ENCODE data around the gene PARK7. TPM values are rescaled to one million over a fixed set of nuclear protein-coding genes. Genes with fewer than 3 reads are reported as not detected.

Gene PARK7
- total RNA-seq, 4 donors from 2014 or later: 291 to 370 (median 332) TPM

DNA sequence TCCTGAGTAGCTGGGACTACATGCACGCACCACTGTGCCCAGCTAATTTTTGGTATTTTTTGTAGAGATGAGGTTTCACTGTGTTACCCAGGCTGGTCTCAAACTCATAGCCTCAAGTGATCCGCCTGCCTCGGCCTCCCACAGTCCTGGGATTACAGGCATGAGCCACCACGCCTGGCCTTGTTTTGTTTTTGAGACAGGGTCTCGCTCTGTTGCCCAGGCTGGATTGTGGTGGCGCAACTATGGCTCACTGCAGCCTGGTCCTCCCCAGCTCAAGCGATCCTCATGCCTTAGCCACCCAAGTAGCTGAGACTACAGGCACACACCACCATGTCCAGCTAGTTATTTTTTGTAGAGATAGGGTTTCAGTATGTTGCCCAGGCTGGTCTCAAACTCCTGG is 26.0 kb downstream of the PARK7 start:
- H3K4me1 ChIP-seq: peaks cover 15 to 16% of the 10 kb centered on the region in 2 donors
- H3K27me3 ChIP-seq: no peaks in the 10 kb centered on the region
- no peaks in the 10 kb centered on the region for H3K9me3 ChIP-seq
- TF ChIP-seq POLR2A (IDR thresholded peaks at IDR 0.05): no peak
- TF ChIP-seq, protein P1, sequence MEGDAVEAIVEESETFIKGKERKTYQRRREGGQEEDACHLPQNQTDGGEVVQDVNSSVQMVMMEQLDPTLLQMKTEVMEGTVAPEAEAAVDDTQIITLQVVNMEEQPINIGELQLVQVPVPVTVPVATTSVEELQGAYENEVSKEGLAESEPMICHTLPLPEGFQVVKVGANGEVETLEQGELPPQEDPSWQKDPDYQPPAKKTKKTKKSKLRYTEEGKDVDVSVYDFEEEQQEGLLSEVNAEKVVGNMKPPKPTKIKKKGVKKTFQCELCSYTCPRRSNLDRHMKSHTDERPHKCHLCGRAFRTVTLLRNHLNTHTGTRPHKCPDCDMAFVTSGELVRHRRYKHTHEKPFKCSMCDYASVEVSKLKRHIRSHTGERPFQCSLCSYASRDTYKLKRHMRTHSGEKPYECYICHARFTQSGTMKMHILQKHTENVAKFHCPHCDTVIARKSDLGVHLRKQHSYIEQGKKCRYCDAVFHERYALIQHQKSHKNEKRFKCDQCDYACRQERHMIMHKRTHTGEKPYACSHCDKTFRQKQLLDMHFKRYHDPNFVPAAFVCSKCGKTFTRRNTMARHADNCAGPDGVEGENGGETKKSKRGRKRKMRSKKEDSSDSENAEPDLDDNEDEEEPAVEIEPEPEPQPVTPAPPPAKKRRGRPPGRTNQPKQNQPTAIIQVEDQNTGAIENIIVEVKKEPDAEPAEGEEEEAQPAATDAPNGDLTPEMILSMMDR (IDR thresholded peaks at IDR 0.05 in 4 of 5, conservative IDR thresholded peaks at IDR 0.05 in 1 of 5): no peak
- DNase-seq: no peak
- in situ Hi-C loops (cut with MboI; ENCODE audit: low sequenced_read_pairs in 4 of 4) (loop anchor here in 2 of 4 donors (10.0 kb wide), 1 partner anchor 357 kb away; no protein-coding TSS in a partner anchor), intact Hi-C loops (cut with DNase I; ENCODE audit: low total_unique reads) (no loop called here)
- peaks cover 0 to 21% of the 10 kb centered on the region in 2 donors for H3K36me3 ChIP-seq
- no peak for ATAC-seq
- no peak overlapping the region for H3K27ac ChIP-seq
- H3K4me3 ChIP-seq: no peak overlapping the region

GRCh38 chr1:7988576-7988975 is 27.1 kb downstream of the PARK7 start:
- intact Hi-C loops (cut with DNase I; ENCODE audit: low total_unique reads) (no loop called here), in situ Hi-C loops (cut with MboI; ENCODE audit: low sequenced_read_pairs in 4 of 4) (loop anchor here in 2 of 4 donors (10.0 kb wide), 1 partner anchor 356 kb away; no protein-coding TSS in a partner anchor)
- TF ChIP-seq, protein P1 (IDR thresholded peaks at IDR 0.05 in 4 of 5, conservative IDR thresholded peaks at IDR 0.05 in 1 of 5): no peak
- TF ChIP-seq POLR2A (IDR thresholded peaks at IDR 0.05): no peak
- no peak overlapping the region for H3K4me3 ChIP-seq
- ATAC-seq (no peak), DNase-seq (no peak)
- peaks cover 0 to 21% of the 10 kb centered on the region in 2 donors for H3K36me3 ChIP-seq
- H3K4me1 ChIP-seq: peaks cover 5 to 6% of the 10 kb centered on the region in 2 donors
- no peak overlapping the region for H3K27ac ChIP-seq
- no peaks in the 10 kb centered on the region for H3K9me3 ChIP-seq
- no peaks in the 10 kb centered on the region for H3K27me3 ChIP-seq

DNA sequence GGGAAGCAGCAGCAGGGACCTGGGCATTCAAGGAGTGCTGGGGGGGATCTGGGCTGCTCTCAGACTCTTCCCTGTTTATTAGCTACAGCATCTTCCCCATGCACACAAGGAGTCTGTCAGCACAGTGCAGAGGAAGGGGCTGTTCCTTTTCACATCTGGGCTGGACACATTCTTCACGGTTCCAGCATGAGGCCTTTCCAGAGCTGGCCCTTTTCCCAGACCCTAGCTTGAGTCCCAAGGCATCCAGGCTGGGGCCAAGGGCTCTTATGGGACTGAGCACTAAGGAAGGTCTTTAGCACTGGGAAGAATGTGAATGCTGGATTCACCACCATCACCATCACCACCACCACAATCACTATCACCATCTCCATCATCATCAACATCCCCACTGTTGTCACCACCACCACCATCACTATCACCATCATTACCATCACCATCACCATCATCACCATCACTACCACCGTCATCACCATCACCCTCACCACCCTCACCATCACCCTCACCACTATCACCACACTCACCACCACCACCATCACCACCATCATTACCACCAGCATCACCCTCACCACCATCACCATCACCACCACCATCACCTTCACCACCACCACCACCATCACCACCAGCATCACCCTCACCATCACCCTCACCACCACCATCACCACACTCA is 28.4 kb downstream of the PARK7 start:
- intact Hi-C loops (cut with DNase I; ENCODE audit: low total_unique reads): no loop called here
- TF ChIP-seq POLR2A (IDR thresholded peaks at IDR 0.05): no peak
- TF ChIP-seq, protein P1 (IDR thresholded peaks at IDR 0.05 in 4 of 5, conservative IDR thresholded peaks at IDR 0.05 in 1 of 5): no peak
- ATAC-seq (no peak), DNase-seq (no peak)
- Histone ChIP-seq H3K27me3 (no peaks in the 10 kb centered on the region), H3K27ac (no peak overlapping the region), H3K4me3 (no peak overlapping the region), H3K36me3 (peaks cover 0 to 10% of the 10 kb centered on the region in 2 donors), H3K9me3 (no peaks in the 10 kb centered on the region), H3K4me1 (peaks cover 5 to 6% of the 10 kb centered on the region in 2 donors)
- in situ Hi-C loops (cut with MboI; ENCODE audit: low sequenced_read_pairs in 4 of 4): loop anchor here in 2 of 4 donors (10.0 kb wide), 1 partner anchor 355 kb away; no protein-coding TSS in a partner anchor

GRCh38 chr1:7991504-7992440 is 30.3 kb downstream of the PARK7 start:
- DNase-seq: no peak
- Histone ChIP-seq H3K27me3 (no peaks in the 10 kb centered on the region), H3K4me3 (no peak overlapping the region), H3K27ac (no peak overlapping the region), H3K36me3 (no peaks in the 10 kb centered on the region), H3K4me1 (no peaks in the 10 kb centered on the region), H3K9me3 (no peaks in the 10 kb centered on the region)
- in situ Hi-C loops (cut with MboI; ENCODE audit: low sequenced_read_pairs in 4 of 4): no loop called here
- intact Hi-C loops (cut with DNase I; ENCODE audit: low total_unique reads): no loop called here
- no peak for TF ChIP-seq POLR2A (IDR thresholded peaks at IDR 0.05)
- TF ChIP-seq, protein P1 (IDR thresholded peaks at IDR 0.05 in 4 of 5, conservative IDR thresholded peaks at IDR 0.05 in 1 of 5): no peak
- ATAC-seq: no peak

All from gastrocnemius medialis (tissue), 4 donors.